ENCODE measurements around the gene RAB41. TPM values are rescaled to one million over a fixed set of nuclear protein-coding genes. Genes with fewer than 3 reads are reported as not detected.
"Not testable (repeated sequence)": the region's sequence is repeated elsewhere in the genome, so short reads cannot be mapped to it uniquely, and the experiment has no call there.

The RAB41 gene
- total RNA-seq, 1 experiment from 2014 or later, result not detected

DNA sequence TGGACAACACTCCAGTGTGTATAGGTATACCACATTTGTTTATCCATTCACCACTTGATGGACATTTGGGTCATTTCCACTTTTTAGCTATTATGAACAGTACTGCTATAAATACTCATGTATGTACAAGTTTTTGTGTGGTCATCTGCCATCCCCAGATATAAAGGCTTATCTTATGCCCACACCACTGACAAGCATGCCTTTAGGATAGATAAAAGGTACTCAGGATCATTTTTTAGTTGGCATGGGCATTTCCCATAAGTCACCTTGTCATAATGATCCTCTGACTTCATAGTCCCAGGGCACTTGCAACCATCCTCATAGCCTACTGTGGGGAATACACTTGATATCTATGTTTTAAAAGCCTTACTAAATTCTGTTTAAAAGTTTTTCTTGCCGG, 41.2 kb upstream of the RAB41 start:
- Histone ChIP-seq H3K27me3 (ENCODE audit: control insufficient read depth, insufficient read depth, low read length) (0 out of 2 replicates have a peak, but pooled peaks cover 2% of the 10 kb centered on the region), H3K9me3 (ENCODE audit: control insufficient read depth, insufficient read depth, low read depth, low read length) (no peaks in the 10 kb centered on the region), H3K4me1 (ENCODE audit: control insufficient read depth, insufficient read depth, low read length) (no peaks in the 10 kb centered on the region), H3K4me3 (ENCODE audit: low read depth in 2 of 2, low read length in 2 of 2) (no peak overlapping the region), H3K27ac (ENCODE audit: low read length) (no peak overlapping the region), H3K36me3 (ENCODE audit: control insufficient read depth, insufficient read depth, low read length) (no peaks in the 10 kb centered on the region)
- DNase-seq (ENCODE audit: low read depth, low spot score), result no peak
- CTCF ChIA-PET, result no interaction called here
- in situ Hi-C loops (cut with HindIII; ENCODE audit: low pct_unique_long_range_greater_than_20kb, low sequenced_read_pairs) (no loop called here), intact Hi-C loops (cut with micrococcal nuclease; ENCODE audit: unreplicated experiment) (no loop called here)
- no peak for TF ChIP-seq CTCF (IDR thresholded peaks at IDR 0.05)
- TF ChIP-seq SIN3A (IDR thresholded peaks at IDR 0.05; ENCODE audit: borderline replicate concordance, insufficient read depth, low read depth, low read length), result no peak
- no peak for TF ChIP-seq TCF7L2 (IDR thresholded peaks at IDR 0.05; ENCODE audit: low read depth, low read length)
- no peak for TF ChIP-seq POLR2AphosphoS5 (IDR thresholded peaks at IDR 0.05; ENCODE audit: low read depth, low read length)
- no peak for TF ChIP-seq REST (IDR thresholded peaks at IDR 0.05; ENCODE audit: insufficient read depth in 1 of 2, low read depth in 2 of 2, low read length in 1 of 2)
- ATAC-seq, result no peak
- POLR2A ChIA-PET, result no interaction called here
- no TSS peak for BruUV-seq (replicated peaks)

GRCh38 chrX:70241501-70241900, 40.5 kb upstream of the RAB41 start:
- 0 out of 2 replicates have a peak, but pooled peaks cover 2% of the 10 kb centered on the region for H3K27me3 ChIP-seq (ENCODE audit: control insufficient read depth, insufficient read depth, low read length)
- in situ Hi-C loops (cut with HindIII; ENCODE audit: low pct_unique_long_range_greater_than_20kb, low sequenced_read_pairs) (no loop called here), intact Hi-C loops (cut with micrococcal nuclease; ENCODE audit: unreplicated experiment) (no loop called here)
- DNase-seq (ENCODE audit: low read depth, low spot score) (no peak), ATAC-seq (no peak)
- TF ChIP-seq TCF7L2 (IDR thresholded peaks at IDR 0.05; ENCODE audit: low read depth, low read length) (no peak), POLR2AphosphoS5 (IDR thresholded peaks at IDR 0.05; ENCODE audit: low read depth, low read length) (no peak), REST (IDR thresholded peaks at IDR 0.05; ENCODE audit: insufficient read depth in 1 of 2, low read depth in 2 of 2, low read length in 1 of 2) (no peak), SIN3A (IDR thresholded peaks at IDR 0.05; ENCODE audit: borderline replicate concordance, insufficient read depth, low read depth, low read length) (no peak), CTCF (IDR thresholded peaks at IDR 0.05) (no peak)
- ChIA-PET CTCF (no interaction called here), POLR2A (no interaction called here)
- no peaks in the 10 kb centered on the region for H3K4me1 ChIP-seq (ENCODE audit: control insufficient read depth, insufficient read depth, low read length)
- no peaks in the 10 kb centered on the region for H3K36me3 ChIP-seq (ENCODE audit: control insufficient read depth, insufficient read depth, low read length)
- H3K4me3 ChIP-seq (ENCODE audit: low read depth in 2 of 2, low read length in 2 of 2), result no peak overlapping the region
- H3K27ac ChIP-seq (ENCODE audit: low read length), result no peak overlapping the region
- BruUV-seq (replicated peaks), result no TSS peak
- H3K9me3 ChIP-seq (ENCODE audit: control insufficient read depth, insufficient read depth, low read depth, low read length), result no peaks in the 10 kb centered on the region

DNA sequence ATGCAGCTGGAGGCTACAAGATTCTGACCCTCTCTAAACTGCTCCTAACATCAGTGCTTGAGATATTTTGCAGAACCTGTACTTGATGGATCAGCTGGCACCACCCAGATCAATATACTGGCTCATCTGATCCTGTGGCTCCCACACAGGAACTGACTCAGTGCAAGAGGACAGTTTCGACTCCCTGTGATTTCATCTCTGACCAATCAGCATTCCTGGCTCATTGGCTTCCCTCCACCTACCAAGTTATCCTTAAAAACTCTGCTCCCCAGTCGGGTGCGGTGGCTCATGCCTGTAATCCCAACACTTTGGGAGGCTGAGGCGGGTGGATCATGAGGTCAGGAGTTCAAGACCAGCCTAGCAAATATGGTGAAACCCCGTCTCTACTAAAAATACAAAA, 38.4 kb upstream of the RAB41 start:
- H3K36me3 ChIP-seq (ENCODE audit: control insufficient read depth, insufficient read depth, low read length); DNase-seq (ENCODE audit: low read depth, low spot score); BruUV-seq (replicated peaks); in situ Hi-C loops (cut with HindIII; ENCODE audit: low pct_unique_long_range_greater_than_20kb, low sequenced_read_pairs); intact Hi-C loops (cut with micrococcal nuclease; ENCODE audit: unreplicated experiment); CTCF ChIA-PET; H3K27ac ChIP-seq (ENCODE audit: low read length); H3K27me3 ChIP-seq (ENCODE audit: control insufficient read depth, insufficient read depth, low read length); H3K4me3 ChIP-seq (ENCODE audit: low read depth in 2 of 2, low read length in 2 of 2); H3K9me3 ChIP-seq (ENCODE audit: control insufficient read depth, insufficient read depth, low read depth, low read length); POLR2A ChIA-PET; H3K4me1 ChIP-seq (ENCODE audit: control insufficient read depth, insufficient read depth, low read length); ATAC-seq: not testable (repeated sequence)

Measured in Panc1 (cell line).